HEK293 (cell line): Measurements from ENCODE around the gene KLHL10.

Experiments used
- CTCF ChIA-PET: fragments of 350-600 bp; formaldehyde crosslinking; extraction: SDS; loops from one replicate; lab custom pipeline; 2021; ENCODE audit warnings: antibody characterized with exemption; lab: Yijun Ruan, JAX
- POLR2A ChIA-PET: fragments of 300-600 bp; formaldehyde crosslinking; extraction: SDS; loops from one replicate; lab custom pipeline; 2020; ENCODE audit warnings: antibody characterized with exemption, inconsistent platforms; lab: Yijun Ruan, JAX
- H3K27ac ChIP-seq: fragments of 200-500 bp; sonication (Bioruptor generic); 2 replicates; pipeline ENCODE4 v1.5.1; 2014; ENCODE audit warnings: low read depth, low read length, control low read depth, inconsistent platforms; ENCODE audit errors: extremely low read depth
- H3K36me3 ChIP-seq, 2 experiments: fragments of 200-500 bp in 1 of 2; sonication (Bioruptor generic) in 1 of 2; 1 replicate in 1 of 2; 2 replicates in 1 of 2; pipeline ENCODE4 v1.5.1; 2014 to 2017; ENCODE audit warnings: inconsistent platforms in 2 of 2, low read length in 2 of 2; ENCODE audit not compliant: control insufficient read depth in 2 of 2, insufficient read depth in 1 of 2
- H3K4me1 ChIP-seq: fragments of 200-500 bp; sonication (Bioruptor generic); 2 replicates; pipeline ENCODE4 v1.5.1; 2014; ENCODE audit warnings: mild to moderate bottlenecking, low read length, inconsistent platforms; ENCODE audit not compliant: control insufficient read depth, insufficient read depth
- H3K4me3 ChIP-seq: 2 replicates; pipeline ENCODE4 v1.5.1; 2011; ENCODE audit warnings: low read depth, mild to moderate bottlenecking, control low read depth, low read length, moderate library complexity
- H3K9me3 ChIP-seq: fragments of 200-500 bp; sonication (Bioruptor generic); 2 replicates; pipeline ENCODE4 v1.5.1; 2014; ENCODE audit warnings: low read depth, low read length, inconsistent platforms; ENCODE audit not compliant: control insufficient read depth, insufficient read depth
- BCL11A ChIP-seq: fragments of 450-650 bp; formaldehyde crosslinking; IDR thresholded peaks from 2 replicates; pipeline ENCODE4 v1.5.1; 2016; ENCODE audit warnings: low read depth, missing biosample characterization, missing genetic modification characterization
- BCL6B ChIP-seq: fragments of 450-650 bp; formaldehyde crosslinking; IDR thresholded peaks from 2 replicates; pipeline ENCODE4 v1.5.1; 2017; ENCODE audit warnings: missing biosample characterization, missing genetic modification characterization
- GLIS1 ChIP-seq: fragments of 450-650 bp; formaldehyde crosslinking; IDR thresholded peaks from 2 replicates; pipeline ENCODE4 v1.5.1; 2016; ENCODE audit warnings: missing biosample characterization, missing genetic modification characterization
- GLIS2 ChIP-seq: fragments of 450-650 bp; formaldehyde crosslinking; IDR thresholded peaks from 2 replicates; pipeline ENCODE4 v1.5.1; 2016; ENCODE audit warnings: missing biosample characterization, missing genetic modification characterization
- OVOL3 ChIP-seq: fragments of 450-650 bp; formaldehyde crosslinking; IDR thresholded peaks from 2 replicates; pipeline ENCODE4 v1.5.1; 2016; ENCODE audit warnings: missing biosample characterization, missing genetic modification characterization
- PRDM1 ChIP-seq: fragments of 450-650 bp; formaldehyde crosslinking; IDR thresholded peaks from 2 replicates; pipeline ENCODE4; 2016; ENCODE audit warnings: missing biosample characterization, missing genetic modification characterization
- PRDM10 ChIP-seq: fragments of 450-650 bp; formaldehyde crosslinking; IDR thresholded peaks from 2 replicates; pipeline ENCODE4 v1.5.1; 2016; ENCODE audit warnings: missing biosample characterization, missing genetic modification characterization
- SP2 ChIP-seq: fragments of 450-650 bp; formaldehyde crosslinking; IDR thresholded peaks from 2 replicates; pipeline ENCODE4 v1.5.1; 2016; ENCODE audit warnings: missing biosample characterization, missing genetic modification characterization
- SP3 ChIP-seq: fragments of 450-650 bp; formaldehyde crosslinking; IDR thresholded peaks from 2 replicates; pipeline ENCODE4 v1.5.1; 2016; ENCODE audit warnings: missing biosample characterization, missing genetic modification characterization
- ZBTB10 ChIP-seq: fragments of 450-650 bp; formaldehyde crosslinking; IDR thresholded peaks from 2 replicates; pipeline ENCODE4 v1.5.1; 2016; ENCODE audit warnings: missing biosample characterization, missing genetic modification characterization
- ZBTB44 ChIP-seq: fragments of 450-650 bp; IDR thresholded peaks from 2 replicates; pipeline ENCODE4 v1.5.1; 2018; ENCODE audit warnings: missing biosample characterization, mild to moderate bottlenecking, missing genetic modification characterization
- ZNF10 ChIP-seq: fragments of 450-650 bp; formaldehyde crosslinking; IDR thresholded peaks from 2 replicates; pipeline ENCODE4 v1.5.1; 2017; ENCODE audit warnings: missing biosample characterization, missing genetic modification characterization
- ZNF132 ChIP-seq: fragments of 450-650 bp; formaldehyde crosslinking; IDR thresholded peaks from 2 replicates; pipeline ENCODE4 v1.5.1; 2017; ENCODE audit warnings: missing biosample characterization, missing genetic modification characterization, borderline replicate concordance
- ZNF23 ChIP-seq: fragments of 450-650 bp; formaldehyde crosslinking; IDR thresholded peaks from 2 replicates; pipeline ENCODE4 v1.5.1; 2016; ENCODE audit warnings: missing biosample characterization, missing genetic modification characterization, borderline replicate concordance
- ZNF324 ChIP-seq: fragments of 450-650 bp; formaldehyde crosslinking; IDR thresholded peaks from 2 replicates; pipeline ENCODE4 v1.5.1; 2016; ENCODE audit warnings: missing biosample characterization, missing genetic modification characterization
- ZNF366 ChIP-seq: fragments of 450-650 bp; formaldehyde crosslinking; conservative IDR thresholded peaks from 2 replicates; pipeline ENCODE4 v1.5.1; 2016; ENCODE audit warnings: missing biosample characterization, missing genetic modification characterization
- ZNF398 ChIP-seq: fragments of 450-650 bp; formaldehyde crosslinking; IDR thresholded peaks from 2 replicates; pipeline ENCODE4 v1.5.1; 2017; ENCODE audit warnings: missing biosample characterization, missing genetic modification characterization
- ZNF600 ChIP-seq: fragments of 450-650 bp; formaldehyde crosslinking; IDR thresholded peaks from 2 replicates; pipeline ENCODE4 v1.5.1; 2016; ENCODE audit warnings: missing biosample characterization, missing genetic modification characterization
- ZNF621 ChIP-seq: fragments of 450-650 bp; formaldehyde crosslinking; IDR thresholded peaks from 2 replicates; pipeline ENCODE4 v1.5.1; 2017; ENCODE audit warnings: missing biosample characterization, missing genetic modification characterization
- ZNF629 ChIP-seq: fragments of 450-650 bp; formaldehyde crosslinking; IDR thresholded peaks from 2 replicates; pipeline ENCODE4 v1.5.1; 2017; ENCODE audit warnings: missing biosample characterization, missing genetic modification characterization
- ZNF677 ChIP-seq: fragments of 450-650 bp; IDR thresholded peaks from 2 replicates; pipeline ENCODE4 v1.5.0; 2018; ENCODE audit warnings: missing biosample characterization, mild to moderate bottlenecking, missing genetic modification characterization, moderate library complexity
- ZNF768 ChIP-seq: fragments of 450-650 bp; formaldehyde crosslinking; IDR thresholded peaks from 2 replicates; pipeline ENCODE4 v1.5.1; 2018; ENCODE audit warnings: missing biosample characterization, mild to moderate bottlenecking, missing genetic modification characterization

The KLHL10 gene

GRCh38 chr17:41893384-41893783 lies 55.8 kb downstream of the KLHL10 start:
- Histone ChIP-seq H3K9me3 (no peaks in the 10 kb centered on the region), H3K4me1 (no peaks in the 10 kb centered on the region), H3K4me3 (no peak overlapping the region), H3K27ac (no peak overlapping the region), H3K36me3 (peaks cover 80 to 93% of the 10 kb centered on the region in 2 experiments)
- POLR2A ChIA-PET = interaction anchor here (0.8 to 1.2 kb wide), 2 partner anchors 19 to 205 kb away, joined by 3 to 6 read pairs; no protein-coding TSS in a partner anchor
- TF ChIP-seq ZNF677 (tag by site-specific recombination) = no peak
- CTCF ChIA-PET = interaction anchor here (0.7 to 1.6 kb wide), 4 partner anchors 9 to 67 kb away, joined by 3 to 4 read pairs (median 4); no protein-coding TSS in a partner anchor

GRCh38 chr17:41894791-41895331 lies 57.2 kb downstream of the KLHL10 start:
- H3K36me3 ChIP-seq = peaks cover 78 to 93% of the 10 kb centered on the region in 2 experiments
- ChIA-PET POLR2A (interaction anchor here (0.7 to 2.1 kb wide), 2 partner anchors 36 to 83 kb away, joined by 3 to 7 read pairs; partner anchors contain the start of gene ODAD4), CTCF (interaction anchor here (0.6 to 1.6 kb wide), 6 partner anchors 8 to 199 kb away, joined by 3 to 9 read pairs (median 4); no protein-coding TSS in a partner anchor)
- no peak overlapping the region for H3K27ac ChIP-seq
- H3K9me3 ChIP-seq = no peaks in the 10 kb centered on the region
- H3K4me1 ChIP-seq = no peaks in the 10 kb centered on the region
- no peak overlapping the region for H3K4me3 ChIP-seq
- TF ChIP-seq GLIS1 (tag by site-specific recombination) (peak; percentile 98), ZNF366 (tag by site-specific recombination) (peak; percentile 91), ZNF768 (tag by site-specific recombination) (no peak), GLIS2 (tag by site-specific recombination) (0 out of 2 replicates have a peak, but pooled peaks have one; percentile 7), PRDM1 (tag by site-specific recombination) (peak; percentile 77), ZNF10 (peak; percentile 48; the same call in 1 of the 2 replicates), ZNF600 (tag by site-specific recombination) (peak; percentile 84), ZBTB10 (tag by site-specific recombination) (no peak), PRDM10 (tag by site-specific recombination) (peak; percentile 95), ZBTB44 (tag by site-specific recombination) (no peak), ZNF629 (tag by site-specific recombination) (peak; percentile 95), BCL6B (tag by site-specific recombination) (no peak), ZNF23 (tag by site-specific recombination) (no peak), ZNF324 (0 out of 2 replicates have a peak, but pooled peaks have one; percentile 25), ZNF398 (tag by site-specific recombination) (peak; percentile 63), OVOL3 (tag by site-specific recombination) (no peak), SP3 (tag by site-specific recombination) (peak; percentile 20; the same call in 1 of the 2 replicates), BCL11A (tag by site-specific recombination) (0 out of 2 replicates have a peak, but pooled peaks have one; percentile 18), ZNF132 (no peak), SP2 (tag by site-specific recombination) (no peak), ZNF621 (tag by site-specific recombination) (no peak)
